Mesenteric fat pad (tissue), 1 donor: ENCODE data around the gene OR5M3. TPM values are rescaled to one million over a fixed set of nuclear protein-coding genes. Genes with fewer than 3 reads are reported as not detected.

Source experiments
- DNase-seq: peaks from one replicate; pipeline ENCODE4 v3.0.0-alpha.2; 2020; ENCODE audit warnings: low spot score
- long read RNA-seq: library from polyadenylated mRNA; unstranded; transcript quantifications from one replicate; pipeline ENCODE4 v2.0.0, GENCODE V29; 2020
- total RNA-seq: library from RNA; stranded (reverse); fragmentation: NEBNext Ultra II Directional; extraction: Animal tissue kit (Norgen Biotek cat#: 25700); gene quantifications from one replicate; pipeline ENCODE4 v1.2.1, GENCODE V29; 2021
- donor health status: DM: yes; HTN: yes; CAD: no.

OR5M3 gene
- total RNA-seq = not detected
- long read RNA-seq = 0 reads

DNA sequence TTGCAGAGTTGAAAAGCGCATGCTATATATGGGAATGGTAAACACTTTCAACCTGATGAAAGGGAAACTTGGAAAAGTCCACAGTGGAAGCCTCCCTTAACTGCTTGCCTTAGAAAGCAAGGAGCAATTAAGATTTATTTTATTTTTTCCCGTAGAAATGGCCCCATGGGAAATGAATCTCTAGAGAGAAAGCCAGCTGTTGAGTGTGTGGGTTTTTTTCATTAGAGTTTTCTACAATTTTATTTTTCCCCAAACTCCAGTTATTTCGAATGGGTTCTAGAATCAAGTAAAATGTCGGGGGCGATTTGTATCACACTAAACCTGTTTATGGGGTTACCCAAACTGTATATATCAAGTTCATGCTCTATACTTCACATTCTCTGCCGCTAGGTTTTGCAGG lies at the start of gene OR5M3:
TSS of gene OR5M3 (minus strand) at position 101 of the 400 bp plus-strand sequence. CDS start 2,855 bp downstream, outside the sequence.
- DNase-seq = no peak

DNA sequence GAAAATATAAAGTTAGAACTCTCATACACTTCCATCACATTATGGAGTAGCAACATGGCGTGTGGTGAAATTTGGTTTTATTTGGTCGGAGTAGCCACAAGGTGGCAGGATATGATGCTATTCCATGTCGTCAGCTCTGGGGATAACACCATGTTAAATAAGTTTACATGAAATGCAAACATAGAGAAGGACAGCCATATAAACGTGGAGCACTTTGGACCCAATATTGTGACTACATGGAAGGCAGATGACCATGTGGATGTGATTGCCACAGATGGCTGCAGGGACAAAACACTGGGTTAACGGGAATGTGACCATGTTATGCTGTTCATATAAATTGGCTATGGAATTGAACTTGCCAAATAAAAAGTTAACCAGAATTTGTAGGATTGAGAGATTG lies 48.9 kb upstream of the OR5M3 start:
- no peak for DNase-seq

GRCh38 chr11:56513280-56513679 lies 40.1 kb upstream of the OR5M3 start:
- no peak for DNase-seq

- no peak for DNase-seq
These were observed 36.3 kb upstream of the OR5M3 start for GRCh38 chr11:56509439-56509838.

GRCh38 chr11:56497010-56497409 lies 23.9 kb upstream of the OR5M3 start:
- DNase-seq = no peak

- no peak for DNase-seq
These were observed 22.0 kb upstream of the OR5M3 start for GRCh38 chr11:56495117-56495516.

- no peak for DNase-seq
These were observed 18.1 kb upstream of the OR5M3 start, which contains the start of gene OR5M8 for GRCh38 chr11:56491270-56491669. TSS of gene OR5M8 (minus strand) at chr11:56491370. CDS start at chr11:56491370, 0 bp downstream.

GRCh38 chr11:56486801-56487200 lies 13.6 kb upstream of the OR5M3 start:
- no peak for DNase-seq

- no peak for DNase-seq
These were observed 1.6 kb upstream of the OR5M3 start for GRCh38 chr11:56474729-56475235.

- DNase-seq = no peak
These were observed 16.1 kb downstream of the OR5M3 start for GRCh38 chr11:56457076-56457475.

- no peak for DNase-seq
These were observed 19.6 kb downstream of the OR5M3 start for GRCh38 chr11:56453521-56453920.

Other genes with a start within 250 kb of the OR5M3 start
- gene OR5T2, start 239.1 kb downstream of the OR5M3 start, total RNA-seq = not detected
- not detected for gene OR5T3, start 221.1 kb downstream of the OR5M3 start, total RNA-seq
- gene OR5T1, start 199.2 kb downstream of the OR5M3 start, total RNA-seq = not detected
- gene OR8H1, start 181.1 kb downstream of the OR5M3 start, total RNA-seq = not detected
- not detected for gene OR8K3, start 158.2 kb downstream of the OR5M3 start, total RNA-seq
- gene OR8K1, start 127.3 kb downstream of the OR5M3 start, total RNA-seq = not detected
- gene OR8J1, start 119.1 kb downstream of the OR5M3 start, total RNA-seq = not detected
- not detected for gene OR8U1, start 97.7 kb downstream of the OR5M3 start, total RNA-seq
- gene OR5AL1, start 60.7 kb downstream of the OR5M3 start, total RNA-seq = not detected
- not detected for gene OR5M8, start 18.0 kb upstream of the OR5M3 start, total RNA-seq
- gene OR5M11, start 69.9 kb upstream of the OR5M3 start, total RNA-seq = not detected
- gene OR5M10, start 104.4 kb upstream of the OR5M3 start, total RNA-seq = not detected
- not detected for gene OR5M1, start 141.5 kb upstream of the OR5M3 start, total RNA-seq
- gene OR5AP2, start 169.1 kb upstream of the OR5M3 start, total RNA-seq = not detected
- gene OR5AR1, start 190.3 kb upstream of the OR5M3 start, total RNA-seq = not detected
- gene OR9G1, start 225.7 kb upstream of the OR5M3 start, total RNA-seq = not detected